Measurements from ENCODE around the gene SORCS1.

DNA sequence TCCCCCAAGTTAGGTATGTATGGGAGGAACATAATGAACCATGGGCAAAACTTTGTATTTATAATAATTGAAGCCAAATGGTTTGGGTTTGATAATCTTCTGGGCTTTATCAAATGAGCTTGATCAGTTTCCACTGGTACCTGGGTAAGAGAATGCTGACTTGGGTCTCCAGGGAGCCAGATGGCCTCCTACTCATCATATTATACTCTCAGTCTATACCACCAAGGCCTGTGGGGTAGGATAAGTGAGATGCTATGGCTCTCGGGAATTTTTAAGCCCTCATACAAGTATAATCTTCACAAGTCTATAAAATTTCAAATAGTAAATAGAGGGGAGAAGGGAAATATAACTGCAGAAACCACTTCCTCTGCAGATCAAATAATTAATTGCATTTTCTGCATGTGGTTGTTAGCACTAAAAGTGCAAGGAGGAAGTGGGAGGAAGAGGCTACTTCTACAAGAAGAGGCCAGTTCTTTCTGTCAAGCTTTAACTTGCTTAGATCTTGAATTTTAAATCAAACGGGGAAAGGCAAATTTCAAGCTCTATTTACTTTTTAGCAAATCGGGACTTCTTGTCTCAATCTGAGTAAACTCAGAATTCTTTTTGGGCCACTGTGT lies 349.0 kb downstream of the SORCS1 start:
- no peak for TF ChIP-seq POLR2A (IDR thresholded peaks at IDR 0.05)
- TF ChIP-seq, protein P1, sequence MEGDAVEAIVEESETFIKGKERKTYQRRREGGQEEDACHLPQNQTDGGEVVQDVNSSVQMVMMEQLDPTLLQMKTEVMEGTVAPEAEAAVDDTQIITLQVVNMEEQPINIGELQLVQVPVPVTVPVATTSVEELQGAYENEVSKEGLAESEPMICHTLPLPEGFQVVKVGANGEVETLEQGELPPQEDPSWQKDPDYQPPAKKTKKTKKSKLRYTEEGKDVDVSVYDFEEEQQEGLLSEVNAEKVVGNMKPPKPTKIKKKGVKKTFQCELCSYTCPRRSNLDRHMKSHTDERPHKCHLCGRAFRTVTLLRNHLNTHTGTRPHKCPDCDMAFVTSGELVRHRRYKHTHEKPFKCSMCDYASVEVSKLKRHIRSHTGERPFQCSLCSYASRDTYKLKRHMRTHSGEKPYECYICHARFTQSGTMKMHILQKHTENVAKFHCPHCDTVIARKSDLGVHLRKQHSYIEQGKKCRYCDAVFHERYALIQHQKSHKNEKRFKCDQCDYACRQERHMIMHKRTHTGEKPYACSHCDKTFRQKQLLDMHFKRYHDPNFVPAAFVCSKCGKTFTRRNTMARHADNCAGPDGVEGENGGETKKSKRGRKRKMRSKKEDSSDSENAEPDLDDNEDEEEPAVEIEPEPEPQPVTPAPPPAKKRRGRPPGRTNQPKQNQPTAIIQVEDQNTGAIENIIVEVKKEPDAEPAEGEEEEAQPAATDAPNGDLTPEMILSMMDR (IDR thresholded peaks at IDR 0.05) = no peak
